ENCODE results near the gene CDH11.

GRCh38 chr16:64993464-64993863 is 128.4 kb downstream of the CDH11 start:
- no peak for TF ChIP-seq EZH2phosphoT487 (IDR thresholded peaks at IDR 0.05; ENCODE audit: borderline replicate concordance, low read depth, low read length)
- no peak for TF ChIP-seq CTCF (conservative IDR thresholded peaks at IDR 0.05; ENCODE audit: low read length)

Data from OCI-LY7 (cell line).